GM18498 (cell line): ENCODE results near the gene SLC1A3.
A peak's percentile ranks its signal among the peaks of the same experiment; 100 is the strongest.

Source experiments
- ATAC-seq: cut with Tn5 transposase; IDR thresholded peaks from one replicate; pipeline ENCODE4 v1.9.1; 2021; ENCODE audit warnings: mild to moderate bottlenecking, moderate library complexity; ENCODE audit not compliant: unreplicated experiment

The SLC1A3 gene

GRCh38 chr5:36710039-36710438, 103.6 kb downstream of the SLC1A3 start:
- ATAC-seq: no peak

- no peak for ATAC-seq
Observed at GRCh38 chr5:36712706-36713105, 106.3 kb downstream of the SLC1A3 start.

GRCh38 chr5:36713541-36713940, 107.1 kb downstream of the SLC1A3 start:
- no peak for ATAC-seq

- ATAC-seq: no peak
Observed at GRCh38 chr5:36717131-36717695, 110.8 kb downstream of the SLC1A3 start.

- no peak for ATAC-seq
Observed at GRCh38 chr5:36719282-36719681, 112.9 kb downstream of the SLC1A3 start.

- peak; percentile 15 for ATAC-seq
Observed at GRCh38 chr5:36720688-36721087, 114.3 kb downstream of the SLC1A3 start.

GRCh38 chr5:36721664-36722235, 115.3 kb downstream of the SLC1A3 start:
- no peak for ATAC-seq

GRCh38 chr5:36722900-36723299, 116.5 kb downstream of the SLC1A3 start:
- ATAC-seq: peak; percentile 25

GRCh38 chr5:36723912-36724311, 117.5 kb downstream of the SLC1A3 start:
- ATAC-seq: peak; percentile 44

GRCh38 chr5:36724467-36725332, 118.3 kb downstream of the SLC1A3 start:
- peak; percentile 78 for ATAC-seq

GRCh38 chr5:36726317-36726716, 119.9 kb downstream of the SLC1A3 start:
- ATAC-seq: no peak

- ATAC-seq: no peak
Observed at GRCh38 chr5:36726767-36727166, 120.4 kb downstream of the SLC1A3 start.

GRCh38 chr5:36728697-36729543, 122.5 kb downstream of the SLC1A3 start:
- ATAC-seq: no peak

- no peak for ATAC-seq
Observed at GRCh38 chr5:36730537-36731216, 124.3 kb downstream of the SLC1A3 start.

GRCh38 chr5:36733183-36733582, 126.8 kb downstream of the SLC1A3 start:
- no peak for ATAC-seq

- ATAC-seq: no peak
Observed at GRCh38 chr5:36734422-36734821, 128.0 kb downstream of the SLC1A3 start.

- ATAC-seq: no peak
Observed at GRCh38 chr5:36735891-36736290, 129.5 kb downstream of the SLC1A3 start.
